ENCODE data around the gene FNBP1L. TPM values are rescaled to one million over a fixed set of nuclear protein-coding genes. Genes with fewer than 3 reads are reported as not detected.

FNBP1L gene
- total and polyA plus RNA-seq, 7 donors, result 13.4 to 30.7 (median 20.1) TPM

DNA sequence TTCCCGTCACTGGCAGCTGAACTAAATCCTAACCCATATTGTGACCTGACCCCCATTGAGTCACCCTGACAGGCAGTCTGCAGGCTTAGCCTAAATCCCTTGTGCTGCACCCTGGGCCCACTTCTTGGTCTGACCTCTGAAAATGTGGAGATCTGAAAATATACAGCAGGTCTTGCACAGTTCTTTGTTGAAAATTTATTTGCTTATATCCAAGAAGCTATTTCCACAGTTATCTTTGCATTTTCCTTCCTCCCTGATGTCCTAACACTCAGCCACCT is 146.6 kb downstream of the FNBP1L start:
- Histone ChIP-seq H3K4me3 (no peak overlapping the region), H3K27ac (peak overlapping the region in 1 of 4 donors; percentile 68), H3K4me1 (peaks cover 0 to 76% (median 64%) of the 10 kb centered on the region in 4 donors), H3K36me3 (peaks cover 0 to 7% (median 4%) of the 10 kb centered on the region in 4 donors), H3K9me3 (no peaks in the 10 kb centered on the region), H3K27me3 (no peaks in the 10 kb centered on the region)
- TF ChIP-seq, protein P1, sequence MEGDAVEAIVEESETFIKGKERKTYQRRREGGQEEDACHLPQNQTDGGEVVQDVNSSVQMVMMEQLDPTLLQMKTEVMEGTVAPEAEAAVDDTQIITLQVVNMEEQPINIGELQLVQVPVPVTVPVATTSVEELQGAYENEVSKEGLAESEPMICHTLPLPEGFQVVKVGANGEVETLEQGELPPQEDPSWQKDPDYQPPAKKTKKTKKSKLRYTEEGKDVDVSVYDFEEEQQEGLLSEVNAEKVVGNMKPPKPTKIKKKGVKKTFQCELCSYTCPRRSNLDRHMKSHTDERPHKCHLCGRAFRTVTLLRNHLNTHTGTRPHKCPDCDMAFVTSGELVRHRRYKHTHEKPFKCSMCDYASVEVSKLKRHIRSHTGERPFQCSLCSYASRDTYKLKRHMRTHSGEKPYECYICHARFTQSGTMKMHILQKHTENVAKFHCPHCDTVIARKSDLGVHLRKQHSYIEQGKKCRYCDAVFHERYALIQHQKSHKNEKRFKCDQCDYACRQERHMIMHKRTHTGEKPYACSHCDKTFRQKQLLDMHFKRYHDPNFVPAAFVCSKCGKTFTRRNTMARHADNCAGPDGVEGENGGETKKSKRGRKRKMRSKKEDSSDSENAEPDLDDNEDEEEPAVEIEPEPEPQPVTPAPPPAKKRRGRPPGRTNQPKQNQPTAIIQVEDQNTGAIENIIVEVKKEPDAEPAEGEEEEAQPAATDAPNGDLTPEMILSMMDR (IDR thresholded peaks at IDR 0.05), result no peak
- TF ChIP-seq POLR2AphosphoS5 (IDR thresholded peaks at IDR 0.05) (no peak), EP300 (IDR thresholded peaks at IDR 0.05) (no peak), POLR2A (IDR thresholded peaks at IDR 0.05) (no peak)
- intact Hi-C loops (cut with DNase I), result no loop called here
- 87 to 92% methylated on average over 1 of the region's 1 CpG for WGBS, 2 donors
- no peak for DNase-seq

DNA sequence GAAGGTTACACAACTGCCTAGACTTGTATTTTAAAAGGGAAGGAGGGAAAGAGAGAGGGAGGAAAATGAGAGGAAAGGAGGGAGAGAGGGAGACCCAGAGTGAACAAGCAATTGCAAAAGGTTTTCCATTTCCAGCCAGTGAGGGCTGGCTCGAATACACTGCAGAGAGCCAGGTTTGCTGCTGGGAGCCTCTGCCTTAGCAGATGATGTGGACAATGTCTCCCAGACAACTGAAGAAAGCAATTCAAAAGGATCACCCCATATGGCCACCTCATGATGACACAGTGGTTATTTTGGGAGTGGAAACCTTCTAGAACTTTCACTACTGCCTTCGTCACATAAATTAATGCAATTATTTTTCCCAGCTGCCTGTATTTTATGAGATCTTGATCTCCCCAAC is 147.3 kb downstream of the FNBP1L start:
- no peak overlapping the region for H3K4me3 ChIP-seq
- no peaks in the 10 kb centered on the region for H3K27me3 ChIP-seq
- 88 to 91% methylated on average over 2 of the region's 2 CpGs for WGBS, 2 donors
- TF ChIP-seq, protein P1 (IDR thresholded peaks at IDR 0.05), result no peak
- TF ChIP-seq POLR2A (IDR thresholded peaks at IDR 0.05) (no peak), POLR2AphosphoS5 (IDR thresholded peaks at IDR 0.05) (no peak), EP300 (IDR thresholded peaks at IDR 0.05) (no peak)
- H3K27ac ChIP-seq, result peak overlapping the region; percentile 3 to 68 (median 20)
- DNase-seq, result peak; percentile 43
- intact Hi-C loops (cut with DNase I), result loop anchor here (5.0 kb wide), 1 partner anchor 148 kb away; the partner anchor contains the start of gene FNBP1L
- H3K4me1 ChIP-seq, result peaks cover 0 to 81% (median 64%) of the 10 kb centered on the region in 4 donors
- H3K9me3 ChIP-seq, result no peaks in the 10 kb centered on the region
- peaks cover 0 to 7% (median under 1%) of the 10 kb centered on the region in 4 donors for H3K36me3 ChIP-seq

DNA sequence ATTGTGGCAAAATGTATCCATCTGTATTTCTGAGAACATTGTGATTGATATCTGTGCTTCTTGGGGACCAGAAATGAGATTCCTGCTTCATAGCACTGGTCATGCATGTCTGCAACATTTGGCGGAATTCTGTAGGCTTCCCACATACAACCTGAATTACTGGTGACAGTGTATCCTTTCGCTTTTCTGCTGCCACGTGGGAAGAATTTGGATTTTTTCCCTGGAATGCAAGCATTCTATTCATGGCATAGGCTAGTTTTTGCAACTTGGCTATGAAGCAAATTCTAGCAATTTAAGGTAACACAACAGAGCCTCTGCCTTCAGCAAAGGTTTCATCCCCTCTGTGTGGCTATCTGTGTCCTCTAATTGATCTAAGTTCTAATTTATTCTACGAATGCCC is 147.8 kb downstream of the FNBP1L start:
- H3K4me3 ChIP-seq, result no peak overlapping the region
- H3K4me1 ChIP-seq, result peaks cover 0 to 83% (median 64%) of the 10 kb centered on the region in 4 donors

DNA sequence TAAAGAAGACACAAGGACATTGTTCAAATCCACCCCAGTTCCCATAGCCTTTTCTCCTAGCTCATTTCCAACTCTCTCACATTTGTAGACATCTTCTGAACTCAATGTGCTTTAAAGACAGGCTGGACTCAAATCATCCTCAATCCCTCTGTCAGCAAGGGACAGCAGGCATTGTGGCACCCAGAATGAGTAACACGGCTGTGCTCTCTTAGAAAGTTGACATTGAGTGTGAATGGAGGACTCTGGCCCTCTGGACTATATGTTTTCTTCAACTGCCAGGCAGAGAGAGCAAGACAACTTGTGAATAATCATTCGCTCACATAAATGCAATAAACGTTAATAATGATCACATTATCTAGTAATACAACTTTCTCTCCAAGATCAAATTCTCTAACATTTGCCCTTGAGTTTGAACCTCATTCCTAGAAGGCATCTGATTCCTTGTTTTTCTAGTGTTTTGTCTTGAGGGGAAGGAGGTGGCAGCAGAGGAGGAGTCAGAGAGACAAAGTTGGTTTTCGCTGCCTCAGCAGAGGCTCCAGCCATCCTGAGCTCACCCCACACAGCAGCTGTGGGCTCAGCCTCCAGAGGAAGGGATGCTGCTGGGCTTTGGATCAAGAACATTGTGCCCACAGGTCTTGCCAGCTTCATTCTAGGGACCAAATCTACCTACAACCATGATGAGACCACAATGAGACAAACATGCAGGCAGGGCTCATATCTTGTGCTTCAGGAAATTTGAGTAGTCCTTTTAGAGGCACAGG is 148.6 kb downstream of the FNBP1L start:
- Histone ChIP-seq H3K4me3 (no peak overlapping the region), H3K4me1 (peaks cover 0 to 85% (median 64%) of the 10 kb centered on the region in 4 donors), H3K36me3 (peaks cover 0 to 5% (median 0%) of the 10 kb centered on the region in 4 donors), H3K27ac (peak overlapping the region in 3 of 4 donors; percentile 21 to 68 (median 45)), H3K9me3 (no peaks in the 10 kb centered on the region), H3K27me3 (no peaks in the 10 kb centered on the region)
- WGBS, 2 donors, result 86 to 91% methylated on average over 4 of the region's 4 CpGs
- intact Hi-C loops (cut with DNase I), result loop anchor here (5.0 kb wide), 1 partner anchor 149 kb away; the partner anchor contains the start of gene FNBP1L
- no peak for TF ChIP-seq POLR2AphosphoS5 (IDR thresholded peaks at IDR 0.05)
- DNase-seq, result peak; percentile 38

More for the DNA sequence above, 147.8 kb downstream of the FNBP1L start:
- intact Hi-C loops (cut with DNase I), result loop anchor here (5.0 kb wide), 1 partner anchor 148 kb away; the partner anchor contains the start of gene FNBP1L
- 87 to 91% methylated on average over 4 of the region's 4 CpGs for WGBS, 2 donors
- Histone ChIP-seq H3K36me3 (peaks cover 0 to 7% (median 0%) of the 10 kb centered on the region in 4 donors), H3K27me3 (no peaks in the 10 kb centered on the region), H3K9me3 (no peaks in the 10 kb centered on the region), H3K27ac (peak overlapping the region; percentile 3 to 68 (median 20))
- DNase-seq, result no peak
- TF ChIP-seq POLR2AphosphoS5 (IDR thresholded peaks at IDR 0.05) (no peak), EP300 (IDR thresholded peaks at IDR 0.05) (no peak), POLR2A (IDR thresholded peaks at IDR 0.05) (no peak)
- TF ChIP-seq, protein P1 (IDR thresholded peaks at IDR 0.05), result no peak

DNA sequence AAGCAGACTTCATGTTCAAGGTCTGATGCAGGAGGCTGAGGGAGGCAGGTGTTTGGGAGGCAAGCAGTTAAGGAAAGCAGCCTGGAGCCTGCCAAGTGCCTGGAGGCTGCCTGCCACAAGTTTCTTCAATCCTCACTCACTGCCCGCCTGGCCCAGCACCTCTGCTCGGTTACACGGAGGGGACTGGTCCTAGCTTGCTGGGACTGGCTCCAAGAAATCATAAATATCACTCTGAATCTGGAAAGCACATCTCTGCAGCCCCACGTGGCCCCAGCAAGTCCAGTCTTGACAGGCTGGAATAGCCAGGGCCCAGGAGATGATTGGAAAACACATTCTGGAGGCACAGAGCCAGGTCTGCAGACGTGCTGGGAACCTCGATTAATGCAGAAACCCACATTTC is 149.8 kb downstream of the FNBP1L start:
- DNase-seq, result peak; percentile 78
- peak overlapping the region; percentile 19 to 68 (median 30) for H3K27ac ChIP-seq
- WGBS, 2 donors, result 74 to 78% methylated on average over 6 of the region's 6 CpGs

More for the DNA sequence above, 149.8 kb downstream of the FNBP1L start:
- Histone ChIP-seq H3K9me3 (no peaks in the 10 kb centered on the region), H3K36me3 (no peaks in the 10 kb centered on the region), H3K27me3 (no peaks in the 10 kb centered on the region), H3K4me1 (peaks cover 0 to 77% (median 58%) of the 10 kb centered on the region in 4 donors), H3K4me3 (no peak overlapping the region)
- TF ChIP-seq POLR2AphosphoS5 (IDR thresholded peaks at IDR 0.05) (peak in 2 of 4 donors; percentile 8 to 26), POLR2A (IDR thresholded peaks at IDR 0.05) (no peak), EP300 (IDR thresholded peaks at IDR 0.05) (peak in 1 of 4 donors; percentile 19)
- intact Hi-C loops (cut with DNase I), result loop anchor here (5.0 kb wide), 1 partner anchor 150 kb away; the partner anchor contains the start of gene FNBP1L
